Lower leg skin (tissue), 4 donors: ENCODE results near the gene TNFSF11. TPM values are rescaled to one million over a fixed set of nuclear protein-coding genes. Genes with fewer than 3 reads are reported as not detected.

Experiments
- total RNA-seq, 4 donors: library from RNA; depleted of rRNA; stranded (reverse); fragments of >200 nt; gene quantifications; one replicate each; pipeline ENCODE4 v1.1.0, GENCODE V29; 2016

The TNFSF11 gene
- total RNA-seq, 4 donors from 2014 or later = 0.23 to 0.39 TPM; not detected in 2

Other genes starting within 250 kb of the TNFSF11 start
- not detected for gene FAM216B, start 207.4 kb downstream of the TNFSF11 start, total RNA-seq